Astrocyte of the cerebellum (primary cell): Measurements from ENCODE around the gene TEX51.

Source experiments
- DNase-seq: peaks from one replicate; pipeline ENCODE4 v3.0.0-alpha.2; 2011; ENCODE audit warnings: low read depth
- H3K4me3 ChIP-seq: 2 replicates; pipeline ENCODE4 v1.5.1; 2011; ENCODE audit warnings: mild to moderate bottlenecking, low read depth, low read length, moderate library complexity
- CTCF ChIP-seq: IDR thresholded peaks from 2 replicates; pipeline ENCODE4 v1.5.1; 2012; ENCODE audit warnings: low read length, low read depth, moderate library complexity, mild to moderate bottlenecking; ENCODE audit errors: missing control alignments
- in situ Hi-C: cut with HindIII; loops from 2 replicates; pipeline ENCODE4 v1.10.0; 2017; ENCODE audit warnings: low sequenced_read_pairs

Gene TEX51

GRCh38 chr2:126907671-126908070, 9.0 kb downstream of the TEX51 start:
- no peak overlapping the region for H3K4me3 ChIP-seq
- DNase-seq: no peak
- in situ Hi-C loops: no loop called here
- TF ChIP-seq CTCF: no peak

GRCh38 chr2:126908721-126909177, 10.1 kb downstream of the TEX51 start:
- DNase-seq: no peak
- in situ Hi-C loops: no loop called here
- no peak for TF ChIP-seq CTCF
- no peak overlapping the region for H3K4me3 ChIP-seq

- H3K4me3 ChIP-seq: no peak overlapping the region
- no peak for DNase-seq
- TF ChIP-seq CTCF: no peak
- in situ Hi-C loops: no loop called here
These were observed 10.7 kb downstream of the TEX51 start for GRCh38 chr2:126909366-126909765.

- H3K4me3 ChIP-seq: no peak overlapping the region
- no peak for DNase-seq
- in situ Hi-C loops: no loop called here
- TF ChIP-seq CTCF: no peak
These were observed 11.1 kb downstream of the TEX51 start for GRCh38 chr2:126909781-126910180.

GRCh38 chr2:126910637-126911036, 11.9 kb downstream of the TEX51 start:
- H3K4me3 ChIP-seq: no peak overlapping the region
- no peak for TF ChIP-seq CTCF
- DNase-seq: no peak
- in situ Hi-C loops: no loop called here

GRCh38 chr2:126911111-126911796, 12.6 kb downstream of the TEX51 start:
- in situ Hi-C loops: no loop called here

More at GRCh38 chr2:126911111-126911796, 12.6 kb downstream of the TEX51 start:
- H3K4me3 ChIP-seq: no peak overlapping the region
- no peak for TF ChIP-seq CTCF
- no peak for DNase-seq
